H9 (cell line): Measurements from ENCODE around the gene CSAG1. TPM values are rescaled to one million over a fixed set of nuclear protein-coding genes. Genes with fewer than 3 reads are reported as not detected.

Experiments used
- total RNA-seq: library from RNA; stranded (reverse); gene quantifications from 2 replicates; pipeline ENCODE4 v1.2.1, GENCODE V29; 2021

CSAG1 gene
- total RNA-seq, 1 experiment from 2014 or later, result not detected

Other genes with a start within 250 kb of the CSAG1 start
- 3.8 and 3.9 TPM in 2 replicates for gene GABRQ, start 95.8 kb downstream of the CSAG1 start, total RNA-seq
- not detected in 2 replicates for gene MAGEA3, start 34.9 kb downstream of the CSAG1 start, total RNA-seq
- not detected in 2 replicates for gene CSAG2, start 24.4 kb downstream of the CSAG1 start, total RNA-seq
- not detected in 2 replicates for gene MAGEA2B, start 19.1 kb downstream of the CSAG1 start, total RNA-seq
- gene MAGEA12, start within 50 bp of the CSAG1 start, total RNA-seq, result not detected in 2 replicates
- gene MAGEA2, start 20.1 kb upstream of the CSAG1 start, total RNA-seq, result 0.13 and 0.22 TPM in 2 replicates
- gene CSAG3, start 25.5 kb upstream of the CSAG1 start, total RNA-seq, result not detected in 2 replicates
- gene MAGEA6, start 36.0 kb upstream of the CSAG1 start, total RNA-seq, result not detected in 2 replicates
- 23.6 and 24.6 TPM in 2 replicates for gene CETN2, start 97.0 kb upstream of the CSAG1 start, total RNA-seq
- gene NSDHL, start 97.3 kb upstream of the CSAG1 start, total RNA-seq, result 31.6 and 32.7 TPM in 2 replicates
- 10.2 and 11.3 TPM in 2 replicates for gene ZNF185, start 164.3 kb upstream of the CSAG1 start, total RNA-seq